ENCODE measurements around the gene HBG1.
"Not testable (repeated sequence)": the region's sequence is repeated elsewhere in the genome, so short reads cannot be mapped to it uniquely, and the experiment has no call there.

Gene HBG1
- 0 reads per million in 2 donors for total RNA-seq

GRCh38 chr11:5249807-5250396 is at the start of gene HBG1:
Gene HBG1, minus strand, starts transcription at chr11:5249857. Its CDS starts 53 bp downstream, at chr11:5249804.
- not testable (repeated sequence) for DNase-seq

GRCh38 chr11:5298451-5298850 is 48.8 kb upstream of the HBG1 start:
- DNase-seq = no peak

GRCh38 chr11:5297721-5298323 is 48.2 kb upstream of the HBG1 start:
- DNase-seq = no peak

GRCh38 chr11:5294342-5294995 is 44.8 kb upstream of the HBG1 start:
- not testable (repeated sequence) for DNase-seq

- DNase-seq = no peak
These were observed 43.4 kb upstream of the HBG1 start for GRCh38 chr11:5293028-5293427.

GRCh38 chr11:5291207-5291838 is 41.7 kb upstream of the HBG1 start:
- no peak for DNase-seq

- DNase-seq = no peak
These were observed 40.4 kb upstream of the HBG1 start for GRCh38 chr11:5290106-5290505.

- no peak for DNase-seq
These were observed 40.0 kb upstream of the HBG1 start for GRCh38 chr11:5289696-5290095.

- no peak for DNase-seq
These were observed 39.4 kb upstream of the HBG1 start for GRCh38 chr11:5288906-5289550.

GRCh38 chr11:5288108-5288905 is 38.6 kb upstream of the HBG1 start:
- no peak for DNase-seq

- DNase-seq = no peak
These were observed 37.2 kb upstream of the HBG1 start for GRCh38 chr11:5286901-5287300.

GRCh38 chr11:5286351-5286750 is 36.7 kb upstream of the HBG1 start:
- DNase-seq = no peak

GRCh38 chr11:5285703-5286340 is 36.2 kb upstream of the HBG1 start:
- DNase-seq = no peak

GRCh38 chr11:5284637-5285036 is 35.0 kb upstream of the HBG1 start:
- DNase-seq = no peak

- no peak for DNase-seq
These were observed 34.2 kb upstream of the HBG1 start for GRCh38 chr11:5283882-5284281.

GRCh38 chr11:5283086-5283485 is 33.4 kb upstream of the HBG1 start:
- no peak for DNase-seq

- DNase-seq = no peak
These were observed 33.0 kb upstream of the HBG1 start for GRCh38 chr11:5282628-5283027.

GRCh38 chr11:5281596-5281995 is 31.9 kb upstream of the HBG1 start:
- DNase-seq = no peak

- no peak for DNase-seq
These were observed 31.0 kb upstream of the HBG1 start for GRCh38 chr11:5280582-5281102.

GRCh38 chr11:5279471-5280090 is 29.9 kb upstream of the HBG1 start:
- DNase-seq = no peak

- no peak for DNase-seq
These were observed 28.2 kb upstream of the HBG1 start for GRCh38 chr11:5277807-5278382.
